ENCODE results near the gene LINC00237.

Gene LINC00237

DNA sequence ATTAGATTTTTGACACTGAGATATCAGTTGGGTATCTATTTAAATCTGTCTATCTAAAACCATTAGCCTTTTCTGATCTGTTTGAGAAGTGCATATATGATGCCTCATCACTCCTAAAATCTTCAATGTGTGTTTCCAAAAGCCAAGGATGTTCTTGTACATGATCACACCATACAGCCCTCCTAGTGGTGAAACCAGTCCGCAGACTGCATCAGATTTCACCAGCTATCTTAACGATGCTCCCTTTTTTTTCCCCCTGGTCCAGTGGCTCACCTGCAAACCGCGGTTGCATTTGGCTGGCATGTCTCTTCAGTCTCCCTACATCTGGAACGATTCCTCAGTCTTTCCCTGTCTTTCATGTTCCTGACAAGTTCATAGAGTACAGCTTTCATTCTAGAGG lies 23.7 kb upstream of the LINC00237 start:
- no peak overlapping the region for H3K4me2 ChIP-seq (ENCODE audit: low read length)
- no peak overlapping the region for H2BK5ac ChIP-seq (ENCODE audit: low read depth, low read length, poor library complexity)
- no peak overlapping the region for H3K23ac ChIP-seq (ENCODE audit: low read length)
- no CpG with 5 or more reads among the region's 5 CpGs for WGBS (ENCODE audit: extremely low coverage, insufficient coverage, insufficient read length)
- H4K91ac ChIP-seq (ENCODE audit: low read depth, low read length) = no peak overlapping the region
- H3K4me3 ChIP-seq (ENCODE audit: low read depth, low read length) = no peak overlapping the region
- no peak overlapping the region for H2AK5ac ChIP-seq (ENCODE audit: low read length)
- H3K36me3 ChIP-seq (ENCODE audit: control insufficient read depth in 1 of 2, insufficient read depth in 2 of 2, low read length in 2 of 2) = no peaks in the 10 kb centered on the region
- H3K4me1 ChIP-seq (ENCODE audit: control insufficient read depth in 1 of 2, insufficient read depth in 2 of 2, low read length in 2 of 2) = no peaks in the 10 kb centered on the region
- H3K27ac ChIP-seq (ENCODE audit: low read depth, low read length) = no peak overlapping the region
- no peaks in the 10 kb centered on the region for H3K9me3 ChIP-seq (ENCODE audit: insufficient read depth, low read depth, low read length)
- H3K79me1 ChIP-seq (ENCODE audit: low read length) = peaks cover 3% of the 10 kb centered on the region
- H3K18ac ChIP-seq (ENCODE audit: low read length) = no peak overlapping the region
- no peak overlapping the region for H3K4ac ChIP-seq (ENCODE audit: low read depth, low read length)
- no peak for DNase-seq
- H2BK120ac ChIP-seq (ENCODE audit: insufficient read depth, low read length, poor library complexity) = no peak overlapping the region
- H2AFZ ChIP-seq (ENCODE audit: insufficient read depth, low read length, poor library complexity) = no peak overlapping the region
- H2BK12ac ChIP-seq (ENCODE audit: low read length) = no peak overlapping the region
- no peak overlapping the region for H3K9ac ChIP-seq (ENCODE audit: low read length)
- H3K79me2 ChIP-seq (ENCODE audit: control insufficient read depth, insufficient read depth, low read length, poor library complexity) = peaks cover 3% of the 10 kb centered on the region
- no peak overlapping the region for H4K8ac ChIP-seq (ENCODE audit: low read depth, low read length)
- H4K12ac ChIP-seq (ENCODE audit: low read depth, low read length) = no peak overlapping the region
- H3K14ac ChIP-seq (ENCODE audit: low read length) = no peak overlapping the region
- H3K27me3 ChIP-seq (ENCODE audit: insufficient read depth, low read length) = no peaks in the 10 kb centered on the region

DNA sequence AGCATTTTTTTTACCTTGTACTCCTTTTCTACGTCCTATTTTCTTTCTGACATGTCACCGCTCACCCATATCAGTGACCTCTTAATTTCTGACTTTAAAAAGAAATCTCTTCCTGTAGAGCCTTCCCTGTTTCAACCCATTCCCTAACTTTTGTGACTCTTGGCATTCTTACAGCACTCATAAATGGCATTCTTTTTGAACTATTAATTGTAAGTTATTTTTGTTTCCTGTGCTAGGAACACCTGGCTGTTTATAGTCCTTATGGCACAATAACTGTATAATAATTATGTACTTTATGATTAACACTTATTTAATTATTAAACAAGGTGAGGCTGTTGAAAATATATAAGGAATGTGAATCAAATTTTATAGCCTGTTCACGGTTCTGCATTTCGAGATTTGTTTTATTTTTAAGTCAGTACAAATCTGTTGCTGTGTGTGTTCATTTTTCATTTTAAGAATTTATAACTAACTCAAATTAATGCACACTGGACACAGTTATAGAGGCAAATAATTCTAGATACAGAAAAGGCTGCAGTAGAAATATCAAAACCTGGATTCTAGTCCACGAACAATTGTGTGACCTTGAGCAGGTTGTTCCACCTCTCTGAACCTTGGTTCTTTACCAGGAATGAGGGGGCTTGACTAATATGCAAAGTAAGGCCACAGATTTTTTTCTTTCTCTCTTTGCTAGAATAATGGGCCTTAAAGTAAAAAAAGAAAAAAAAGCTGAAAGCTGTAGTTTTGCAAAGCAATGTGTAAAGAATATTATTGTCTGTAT lies 21.2 kb upstream of the LINC00237 start:
- no CpG with 5 or more reads among the region's 5 CpGs for WGBS (ENCODE audit: extremely low coverage, insufficient coverage, insufficient read length)
- H4K8ac ChIP-seq (ENCODE audit: low read depth, low read length) = no peak overlapping the region
- no peak overlapping the region for H2AK5ac ChIP-seq (ENCODE audit: low read length)

DNA sequence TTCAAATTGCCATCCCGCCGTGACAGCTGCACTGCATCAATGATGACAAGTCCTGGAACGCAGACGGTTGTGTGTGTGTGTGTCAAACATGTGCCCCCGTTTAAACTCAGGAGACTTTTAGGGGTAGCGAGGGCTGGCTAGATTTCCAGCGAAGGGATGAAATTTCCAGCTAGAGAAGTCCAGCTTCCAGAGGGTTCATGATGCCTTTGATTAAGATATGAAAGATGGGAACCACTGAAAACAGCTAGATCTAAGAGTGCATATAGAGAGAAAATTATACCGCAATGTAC lies 20.4 kb upstream of the LINC00237 start:
- H4K8ac ChIP-seq (ENCODE audit: low read depth, low read length) = peak overlapping the region; percentile 81
- no peak overlapping the region for H3K4ac ChIP-seq (ENCODE audit: low read depth, low read length)
- peak overlapping the region; percentile 52 for H3K9ac ChIP-seq (ENCODE audit: low read length)
- no peak overlapping the region for H2BK120ac ChIP-seq (ENCODE audit: insufficient read depth, low read length, poor library complexity)
- peak overlapping the region; percentile 99 for H3K4me2 ChIP-seq (ENCODE audit: low read length)
- peak overlapping the region; percentile 55 for H3K23ac ChIP-seq (ENCODE audit: low read length)
- H3K4me3 ChIP-seq (ENCODE audit: low read depth, low read length) = peak overlapping the region; percentile 78
- no peak overlapping the region for H2BK12ac ChIP-seq (ENCODE audit: low read length)
- H3K79me1 ChIP-seq (ENCODE audit: low read length) = peaks cover 3% of the 10 kb centered on the region
- H3K4me1 ChIP-seq (ENCODE audit: control insufficient read depth in 1 of 2, insufficient read depth in 2 of 2, low read length in 2 of 2) = no peaks in the 10 kb centered on the region
- peaks cover 3% of the 10 kb centered on the region for H3K79me2 ChIP-seq (ENCODE audit: control insufficient read depth, insufficient read depth, low read length, poor library complexity)
- DNase-seq = no peak
- H4K91ac ChIP-seq (ENCODE audit: low read depth, low read length) = no peak overlapping the region
- H3K14ac ChIP-seq (ENCODE audit: low read length) = no peak overlapping the region
- no peaks in the 10 kb centered on the region for H3K27me3 ChIP-seq (ENCODE audit: insufficient read depth, low read length)
- no peaks in the 10 kb centered on the region for H3K36me3 ChIP-seq (ENCODE audit: control insufficient read depth in 1 of 2, insufficient read depth in 2 of 2, low read length in 2 of 2)
- WGBS (ENCODE audit: extremely low coverage, insufficient coverage, insufficient read length) = no CpG with 5 or more reads among the region's 8 CpGs
- no peak overlapping the region for H4K12ac ChIP-seq (ENCODE audit: low read depth, low read length)
- no peak overlapping the region for H3K27ac ChIP-seq (ENCODE audit: low read depth, low read length)
- no peak overlapping the region for H3K18ac ChIP-seq (ENCODE audit: low read length)
- H2AK5ac ChIP-seq (ENCODE audit: low read length) = no peak overlapping the region
- no peaks in the 10 kb centered on the region for H3K9me3 ChIP-seq (ENCODE audit: insufficient read depth, low read depth, low read length)
- peak overlapping the region; percentile 93 for H2AFZ ChIP-seq (ENCODE audit: insufficient read depth, low read length, poor library complexity)
- no peak overlapping the region for H2BK5ac ChIP-seq (ENCODE audit: low read depth, low read length, poor library complexity)

More for the DNA sequence above, 21.2 kb upstream of the LINC00237 start:
- Histone ChIP-seq H2BK5ac (ENCODE audit: low read depth, low read length, poor library complexity) (no peak overlapping the region), H3K14ac (ENCODE audit: low read length) (no peak overlapping the region), H3K79me2 (ENCODE audit: control insufficient read depth, insufficient read depth, low read length, poor library complexity) (peaks cover 3% of the 10 kb centered on the region), H3K4me1 (ENCODE audit: control insufficient read depth in 1 of 2, insufficient read depth in 2 of 2, low read length in 2 of 2) (no peaks in the 10 kb centered on the region), H3K9me3 (ENCODE audit: insufficient read depth, low read depth, low read length) (no peaks in the 10 kb centered on the region), H4K91ac (ENCODE audit: low read depth, low read length) (no peak overlapping the region), H3K9ac (ENCODE audit: low read length) (no peak overlapping the region), H2AFZ (ENCODE audit: insufficient read depth, low read length, poor library complexity) (no peak overlapping the region), H3K4me2 (ENCODE audit: low read length) (no peak overlapping the region), H2BK120ac (ENCODE audit: insufficient read depth, low read length, poor library complexity) (no peak overlapping the region), H3K27me3 (ENCODE audit: insufficient read depth, low read length) (no peaks in the 10 kb centered on the region), H3K36me3 (ENCODE audit: control insufficient read depth in 1 of 2, insufficient read depth in 2 of 2, low read length in 2 of 2) (no peaks in the 10 kb centered on the region), H4K12ac (ENCODE audit: low read depth, low read length) (no peak overlapping the region), H3K23ac (ENCODE audit: low read length) (no peak overlapping the region), H3K4ac (ENCODE audit: low read depth, low read length) (no peak overlapping the region), H2BK12ac (ENCODE audit: low read length) (no peak overlapping the region), H3K18ac (ENCODE audit: low read length) (no peak overlapping the region), H3K27ac (ENCODE audit: low read depth, low read length) (no peak overlapping the region), H3K79me1 (ENCODE audit: low read length) (peaks cover 3% of the 10 kb centered on the region), H3K4me3 (ENCODE audit: low read depth, low read length) (no peak overlapping the region)
- DNase-seq = no peak

DNA sequence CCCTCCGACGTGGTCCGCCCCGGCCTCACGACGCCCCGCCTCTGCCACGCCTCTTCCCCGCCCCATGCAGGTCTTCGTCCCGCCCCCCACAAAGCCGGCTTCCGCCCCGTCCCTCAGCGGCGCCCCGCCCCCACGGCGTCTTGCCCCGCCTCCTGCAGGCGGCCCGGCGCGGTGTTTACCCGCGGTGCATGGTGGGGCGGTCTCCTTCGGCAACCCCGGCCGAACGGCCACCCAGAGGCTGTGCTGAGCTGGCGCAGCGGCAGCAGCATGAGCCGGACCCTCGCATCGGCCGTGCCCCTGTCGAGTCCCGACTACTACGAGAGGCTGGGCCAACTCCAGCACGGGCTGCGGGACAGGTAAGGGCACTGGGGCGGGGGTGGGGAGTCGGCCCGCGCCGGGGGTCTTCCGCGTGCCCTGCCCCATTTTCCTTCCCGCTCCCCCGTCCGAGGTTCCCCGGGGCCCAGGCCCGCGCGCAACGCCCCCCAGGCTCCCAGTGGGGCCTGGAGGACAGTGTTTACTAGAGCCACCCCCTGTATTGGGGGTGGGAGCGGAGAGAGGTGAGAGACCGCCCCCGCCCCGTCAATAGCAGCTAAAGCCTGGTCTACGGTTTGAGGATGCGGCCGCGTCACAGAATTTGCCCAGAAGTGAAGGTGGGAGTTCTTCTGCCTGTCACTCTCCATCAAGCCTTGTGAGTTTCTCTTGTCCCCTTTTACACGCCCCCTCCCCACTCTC lies 19.9 kb upstream of the LINC00237 start, which contains the start of gene KIZ:
Gene KIZ, plus strand, starts transcription at position 234 of the 732 bp plus-strand sequence. Its CDS starts 34 bp downstream, at position 268.
- Histone ChIP-seq H3K9ac (ENCODE audit: low read length) (peak within 1 kb of the TSS; percentile 52), H4K8ac (ENCODE audit: low read depth, low read length) (peak within 1 kb of the TSS; percentile 81), H3K79me2 (ENCODE audit: control insufficient read depth, insufficient read depth, low read length, poor library complexity) (peaks cover 3% of the 10 kb centered on the region), H3K18ac (ENCODE audit: low read length) (peak within 1 kb of the TSS; percentile 21), H3K4me1 (ENCODE audit: control insufficient read depth in 1 of 2, insufficient read depth in 2 of 2, low read length in 2 of 2) (no peaks in the 10 kb centered on the region), H2AK5ac (ENCODE audit: low read length) (no peak within 1 kb of the TSS), H3K23ac (ENCODE audit: low read length) (peak within 1 kb of the TSS; percentile 55), H2BK120ac (ENCODE audit: insufficient read depth, low read length, poor library complexity) (no peak within 1 kb of the TSS), H3K27ac (ENCODE audit: low read depth, low read length) (no peak within 1 kb of the TSS), H2AFZ (ENCODE audit: insufficient read depth, low read length, poor library complexity) (peak within 1 kb of the TSS; percentile 93), H2BK12ac (ENCODE audit: low read length) (no peak within 1 kb of the TSS), H3K36me3 (ENCODE audit: control insufficient read depth in 1 of 2, insufficient read depth in 2 of 2, low read length in 2 of 2) (no peaks in the 10 kb centered on the region), H4K91ac (ENCODE audit: low read depth, low read length) (peak within 1 kb of the TSS; percentile 26), H2BK5ac (ENCODE audit: low read depth, low read length, poor library complexity) (peak within 1 kb of the TSS; percentile 31), H3K14ac (ENCODE audit: low read length) (peak within 1 kb of the TSS; percentile 37), H3K79me1 (ENCODE audit: low read length) (peaks cover 3% of the 10 kb centered on the region), H3K27me3 (ENCODE audit: insufficient read depth, low read length) (no peaks in the 10 kb centered on the region), H4K12ac (ENCODE audit: low read depth, low read length) (peak within 1 kb of the TSS; percentile 9), H3K4ac (ENCODE audit: low read depth, low read length) (no peak within 1 kb of the TSS), H3K9me3 (ENCODE audit: insufficient read depth, low read depth, low read length) (no peaks in the 10 kb centered on the region), H3K4me3 (ENCODE audit: low read depth, low read length) (peak within 1 kb of the TSS; percentile 78), H3K4me2 (ENCODE audit: low read length) (peak within 1 kb of the TSS; percentile 99)
- WGBS (ENCODE audit: extremely low coverage, insufficient coverage, insufficient read length) = no CpG with 5 or more reads among the region's 66 CpGs
- peak; percentile 94 to 97 for DNase-seq

Data from trophoblast cell (in vitro differentiated cells and primary cell).